Keratinocyte (primary cell): ENCODE results near the gene OLFML2B.

Source experiments
- CTCF ChIP-seq, 3 experiments: IDR thresholded peaks in 1 of 3; conservative IDR thresholded peaks in 1 of 3; optimal IDR thresholded peaks in 1 of 3; 2 replicates in 2 of 3; 3 replicates in 1 of 3; pipeline versions ENCODE3 to v1.5.1; 2011; ENCODE audit warnings: low read length in 3 of 3, mild to moderate bottlenecking in 3 of 3, moderate library complexity in 2 of 3, control low read depth in 1 of 3, inconsistent platforms in 1 of 3; ENCODE audit not compliant: insufficient read depth in 2 of 3; ENCODE audit errors: extremely low read depth in 1 of 3
- EZH2 ChIP-seq: IDR thresholded peaks from one replicate; pipeline ENCODE4 v1.6.1; 2012; ENCODE audit warnings: inconsistent platforms, mild to moderate bottlenecking, low read length, moderate library complexity

GRCh38 chr1:161951646-161952045, 72.0 kb downstream of the OLFML2B start:
- TF ChIP-seq CTCF (optimal IDR thresholded peaks at IDR 0.05 in 1 of 3, IDR thresholded peaks at IDR 0.05 in 1 of 3, conservative IDR thresholded peaks at IDR 0.05 in 1 of 3; ENCODE audit: extremely low read depth in 1 of 3, insufficient read depth in 2 of 3, low read length in 3 of 3), result no peak
- no peak for TF ChIP-seq EZH2
